Activated T-helper 1 cell treated with anti-CD3 and anti-CD28 coated beads, Interleukin-12 subunit alpha, Interleukin-12 subunit beta, Interleukin-2, Interleukin-4 antibody, amounts not matched to agents 30 ng/mL and 10 ng/mL and 1 ng/mL, durations not matched to agents 14 hours and 24 hours and 36 hours (primary cell): ENCODE data around the gene AP2A1. TPM values are rescaled to one million over a fixed set of nuclear protein-coding genes. Genes with fewer than 3 reads are reported as not detected.
"Not testable (repeated sequence)": the region's sequence is repeated elsewhere in the genome, so short reads cannot be mapped to it uniquely, and the experiment has no call there.

Source experiments
- DNase-seq: peaks from one replicate; pipeline ENCODE4 v3.0.0; 2021; ENCODE audit warnings: low spot score
- H3K27ac Mint-ChIP-seq: one replicate; pipeline ENCODE4 v1.8.0; 2021; ENCODE audit warnings: mild to moderate bottlenecking, mixed read lengths
- H3K27me3 Mint-ChIP-seq: one replicate; pipeline ENCODE4 v1.8.0; 2022; ENCODE audit warnings: mild to moderate bottlenecking, moderate library complexity, mixed read lengths; ENCODE audit not compliant: insufficient read depth
- H3K36me3 Mint-ChIP-seq: one replicate; pipeline ENCODE4 v1.8.0; 2021; ENCODE audit warnings: low read depth, mixed read lengths
- H3K4me1 Mint-ChIP-seq: one replicate; pipeline ENCODE4 v1.8.0; 2021; ENCODE audit warnings: low read depth, mixed read lengths
- H3K4me3 Mint-ChIP-seq: one replicate; pipeline ENCODE4 v1.8.0; 2021; ENCODE audit warnings: mild to moderate bottlenecking, moderate library complexity, mixed read lengths
- H3K9me3 Mint-ChIP-seq: one replicate; pipeline ENCODE4 v1.8.0; 2021; ENCODE audit warnings: mixed read lengths
- intact Hi-C: fragments of 100-400 bp; cut with micrococcal nuclease; formaldehyde crosslinking; loops from one replicate; pipeline ENCODE4 v1.15.1; 2024
- total RNA-seq: library from RNA; stranded (reverse); gene quantifications from 2 replicates; pipeline ENCODE4 v1.2.3, GENCODE V29; 2022

AP2A1 gene
- 61.1 and 63.6 TPM in 2 replicates for total RNA-seq

DNA sequence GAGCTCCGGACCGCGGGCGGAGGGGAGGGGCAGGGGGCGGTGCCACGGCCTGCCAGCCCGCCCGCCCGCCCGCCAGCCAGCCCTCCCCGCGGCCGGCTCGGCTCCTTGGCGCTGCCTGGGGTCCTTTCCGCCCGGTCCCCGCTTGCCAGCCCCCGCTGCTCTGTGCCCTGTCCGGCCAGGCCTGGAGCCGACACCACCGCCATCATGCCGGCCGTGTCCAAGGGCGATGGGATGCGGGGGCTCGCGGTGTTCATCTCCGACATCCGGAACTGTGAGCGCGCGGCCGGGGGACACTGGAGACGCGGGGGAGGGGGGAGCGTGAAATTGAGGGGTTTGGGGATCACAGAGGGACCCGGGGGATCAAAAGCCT is at the start of gene AP2A1:
AP2A1 (plus strand) TSS at position 72 of the 370 bp plus-strand sequence; CDS start at position 205, 133 bp downstream.
- H3K4me3 Mint-ChIP-seq, result peak within 1 kb of the TSS; percentile 97
- H3K4me1 Mint-ChIP-seq, result peaks cover 24% of the 10 kb centered on the region
- H3K9me3 Mint-ChIP-seq, result no peaks in the 10 kb centered on the region
- no peak for DNase-seq
- H3K27me3 Mint-ChIP-seq, result no peaks in the 10 kb centered on the region
- H3K27ac Mint-ChIP-seq, result peak within 1 kb of the TSS; percentile 91
- intact Hi-C loops, result loop anchor here (1.0 to 5.0 kb wide), 12 partner anchors 41 to 325 kb away; partner anchors contain the start of genes FUZ, MED25, RRAS and SLC17A7
- peaks cover 3% of the 10 kb centered on the region for H3K36me3 Mint-ChIP-seq

DNA sequence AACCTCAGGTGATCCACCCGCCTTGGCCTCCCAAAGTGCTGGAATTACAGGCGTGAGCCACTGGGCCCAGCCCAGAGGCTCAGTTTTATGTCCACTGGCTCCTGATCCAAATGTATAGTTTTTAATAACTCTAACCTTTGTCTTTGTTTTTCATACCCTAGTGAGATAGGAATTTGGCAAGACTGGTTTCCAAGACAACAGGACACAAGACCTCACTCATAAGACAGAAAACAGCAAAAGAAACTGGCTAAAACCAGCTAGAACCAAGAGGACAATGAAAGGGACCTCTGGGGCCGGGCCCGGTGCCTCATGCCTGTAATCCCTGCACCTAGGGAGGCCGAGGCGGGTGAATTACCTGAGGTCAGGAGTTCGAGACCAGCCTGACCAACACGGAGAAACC is 48.3 kb upstream of the AP2A1 start:
- Mint-ChIP-seq H3K4me1 (peaks cover 7% of the 10 kb centered on the region), H3K4me3 (no peak overlapping the region), H3K36me3 (peaks cover 5% of the 10 kb centered on the region), H3K27ac (no peak overlapping the region), H3K9me3 (no peaks in the 10 kb centered on the region), H3K27me3 (peaks cover 3% of the 10 kb centered on the region)
- intact Hi-C loops, result no loop called here
- no peak for DNase-seq

DNA sequence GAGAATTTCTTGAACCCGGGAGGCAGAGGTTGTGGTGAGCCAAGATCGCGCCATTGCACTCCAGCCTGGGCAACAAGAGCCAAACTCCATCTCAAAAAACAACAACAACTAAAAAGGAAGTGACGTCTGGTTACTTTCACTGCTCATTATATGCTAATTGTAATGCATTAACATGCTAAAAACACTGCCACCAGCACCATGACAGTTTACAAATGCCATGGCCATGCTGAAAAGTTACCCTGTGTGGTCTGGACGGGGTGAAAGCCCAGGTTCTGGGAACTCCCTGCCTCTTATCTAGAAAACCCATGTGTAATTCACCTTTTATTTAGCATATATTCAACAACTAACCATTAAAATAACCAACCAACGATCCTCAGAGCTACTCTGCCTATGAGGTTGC is 47.8 kb upstream of the AP2A1 start:
- Mint-ChIP-seq H3K4me1 (peaks cover 7% of the 10 kb centered on the region), H3K36me3 (peaks cover 5% of the 10 kb centered on the region), H3K9me3 (no peaks in the 10 kb centered on the region), H3K27me3 (peaks cover 3% of the 10 kb centered on the region), H3K4me3 (no peak overlapping the region), H3K27ac (no peak overlapping the region)
- intact Hi-C loops, result no loop called here
- no peak for DNase-seq

DNA sequence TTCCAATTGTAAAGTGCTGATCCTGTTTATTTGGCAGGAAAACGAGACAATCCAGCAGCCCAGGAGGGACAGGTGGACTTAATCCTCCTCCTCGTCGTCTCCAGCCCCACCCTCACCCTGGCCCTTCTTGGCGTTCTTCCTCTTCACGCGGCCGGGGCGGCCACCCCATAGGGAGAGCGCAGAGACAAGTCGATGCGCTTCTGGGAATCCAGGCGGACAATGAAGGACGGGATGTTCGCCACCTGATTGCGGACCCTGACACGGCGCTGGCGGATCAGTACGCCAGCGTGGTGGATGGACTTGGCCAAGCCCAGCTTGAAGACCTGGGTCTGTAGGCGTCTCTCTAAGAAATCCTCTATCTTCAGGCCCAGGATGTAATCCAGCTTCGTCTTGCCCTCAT is 47.4 kb upstream of the AP2A1 start:
- intact Hi-C loops, H3K9me3 Mint-ChIP-seq, H3K27me3 Mint-ChIP-seq, H3K4me3 Mint-ChIP-seq, DNase-seq, H3K27ac Mint-ChIP-seq, H3K4me1 Mint-ChIP-seq, H3K36me3 Mint-ChIP-seq: not testable (repeated sequence)

DNA sequence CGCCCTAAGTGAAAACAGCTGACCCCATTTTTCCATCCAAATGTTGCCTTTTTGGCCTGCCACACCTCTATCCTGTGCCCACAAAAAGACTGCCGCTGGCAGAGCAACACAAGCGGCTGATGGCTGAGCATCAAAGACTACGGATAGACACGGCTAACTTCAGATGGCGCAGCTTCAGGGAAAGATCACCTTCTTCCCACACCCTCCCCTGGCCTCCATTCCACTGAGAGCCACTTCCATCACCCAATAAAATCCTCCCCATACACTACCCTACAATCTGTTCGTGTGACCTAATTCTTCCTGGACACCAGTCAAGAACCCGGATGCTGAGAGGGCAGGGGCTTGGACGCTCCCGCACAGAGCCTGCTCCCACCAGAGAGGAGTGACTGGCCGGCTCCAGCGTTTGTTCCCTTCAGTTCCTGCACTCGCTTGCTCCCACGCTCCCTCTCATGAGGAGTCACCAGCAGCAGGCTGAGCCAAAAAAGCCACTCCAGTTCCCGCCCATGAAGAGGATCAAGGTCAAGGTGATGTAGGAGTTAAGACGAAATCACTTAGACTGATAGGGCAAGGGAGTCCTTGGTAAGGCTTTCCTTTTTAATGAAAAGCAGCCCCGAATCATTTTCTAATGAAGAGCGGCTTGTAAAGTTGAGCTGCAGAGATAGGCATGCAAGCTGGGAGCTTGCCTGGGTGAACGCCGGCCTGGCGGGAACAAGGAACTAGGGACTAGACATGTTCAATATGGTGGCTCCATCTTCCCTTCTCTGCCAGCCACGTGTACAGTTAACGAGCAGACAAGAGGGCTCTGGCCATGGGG is 39.4 kb upstream of the AP2A1 start:
- Mint-ChIP-seq H3K4me3 (no peak overlapping the region), H3K9me3 (no peaks in the 10 kb centered on the region), H3K36me3 (no peaks in the 10 kb centered on the region), H3K27ac (no peak overlapping the region), H3K27me3 (peaks cover 3% of the 10 kb centered on the region), H3K4me1 (no peaks in the 10 kb centered on the region)
- DNase-seq, result no peak
- intact Hi-C loops, result no loop called here

DNA sequence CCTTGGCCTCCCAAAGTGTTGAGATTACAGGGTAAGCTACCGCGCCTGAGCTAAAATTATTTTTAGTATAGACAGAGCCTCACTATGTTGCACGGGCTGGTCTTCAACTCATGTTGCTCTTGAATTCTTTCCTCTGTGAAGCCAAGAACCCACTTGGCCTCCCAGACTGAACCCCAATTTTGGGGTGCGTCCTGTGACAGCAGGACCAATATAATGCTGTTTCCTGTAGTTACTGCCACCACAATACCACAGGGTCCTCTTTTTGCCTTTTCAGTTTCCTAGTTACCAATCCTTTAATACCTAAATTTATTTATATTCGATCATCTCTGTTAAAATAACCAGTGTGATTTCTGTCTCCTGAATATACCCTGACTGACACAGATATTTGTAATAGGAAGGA is 36.6 kb upstream of the AP2A1 start:
- no peak for DNase-seq
- Mint-ChIP-seq H3K36me3 (no peaks in the 10 kb centered on the region), H3K4me1 (no peaks in the 10 kb centered on the region), H3K27me3 (no peaks in the 10 kb centered on the region), H3K9me3 (no peaks in the 10 kb centered on the region), H3K4me3 (no peak overlapping the region), H3K27ac (no peak overlapping the region)
- intact Hi-C loops, result no loop called here

DNA sequence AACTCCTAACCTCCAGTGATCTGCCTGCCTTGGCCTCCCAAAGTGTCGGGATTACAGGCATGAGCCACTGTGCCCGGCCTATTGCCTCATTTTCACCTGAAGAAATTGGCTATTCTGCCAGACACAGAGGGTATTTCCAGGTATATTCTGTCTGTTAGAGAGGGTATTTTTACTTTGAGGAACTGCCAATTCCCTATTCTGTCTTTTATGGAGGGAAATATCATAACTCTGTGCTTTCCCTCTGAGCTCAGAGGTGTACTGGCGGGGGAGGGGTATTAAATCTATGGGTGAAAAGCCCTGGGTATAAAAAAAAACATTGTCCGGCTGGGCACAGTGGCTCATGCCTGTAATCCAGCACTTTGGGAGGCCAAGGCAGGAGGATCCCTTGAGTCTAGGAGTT is 28.5 kb upstream of the AP2A1 start:
- Mint-ChIP-seq H3K4me1 (no peaks in the 10 kb centered on the region), H3K9me3 (no peaks in the 10 kb centered on the region), H3K4me3 (no peak overlapping the region), H3K36me3 (no peaks in the 10 kb centered on the region), H3K27me3 (no peaks in the 10 kb centered on the region), H3K27ac (no peak overlapping the region)
- intact Hi-C loops, result no loop called here
- no peak for DNase-seq

DNA sequence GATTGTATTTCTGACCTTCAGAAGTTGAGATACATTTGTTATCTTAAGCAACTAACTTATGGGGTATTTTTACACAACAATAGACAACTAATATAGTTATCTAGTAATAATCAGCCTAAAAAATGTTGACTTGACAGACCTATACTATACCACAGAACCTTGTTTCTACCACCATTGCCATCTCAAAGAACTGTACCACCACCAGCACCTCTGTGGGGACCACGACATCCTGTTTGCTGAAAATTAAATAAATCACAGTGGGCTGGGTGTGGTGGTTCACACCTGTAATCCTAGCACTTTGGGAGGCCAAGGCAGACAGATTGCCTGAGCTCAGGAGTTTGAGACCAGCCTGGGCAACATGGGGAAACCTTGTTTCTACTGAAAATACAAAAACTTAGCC is 27.7 kb upstream of the AP2A1 start:
- Mint-ChIP-seq H3K36me3 (no peaks in the 10 kb centered on the region), H3K4me1 (no peaks in the 10 kb centered on the region)

DNA sequence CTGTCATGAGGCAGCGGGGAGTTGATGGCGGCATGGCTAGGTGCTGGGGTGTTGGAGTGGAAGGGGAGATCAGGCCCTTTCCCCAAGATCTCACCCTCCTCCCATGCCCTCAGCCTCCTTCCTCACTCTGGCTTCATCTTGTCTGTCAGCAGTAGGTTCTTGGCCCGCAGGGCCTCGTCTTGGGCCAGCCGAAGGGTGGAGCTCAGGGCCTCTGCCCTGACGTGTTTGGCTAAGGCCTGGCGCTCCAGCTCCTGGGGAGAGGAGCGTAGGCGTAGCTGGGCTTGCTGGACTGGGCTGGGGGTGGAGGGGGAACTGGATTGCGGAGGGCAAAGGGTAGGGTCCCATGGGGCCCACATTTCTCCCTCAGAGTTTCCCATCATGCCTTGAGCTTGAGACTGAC is 26.9 kb upstream of the AP2A1 start:
- no peaks in the 10 kb centered on the region for H3K27me3 Mint-ChIP-seq
- no peaks in the 10 kb centered on the region for H3K4me1 Mint-ChIP-seq
- DNase-seq, result no peak
- intact Hi-C loops, result no loop called here
- no peaks in the 10 kb centered on the region for H3K9me3 Mint-ChIP-seq
- no peaks in the 10 kb centered on the region for H3K36me3 Mint-ChIP-seq
- H3K27ac Mint-ChIP-seq, result no peak overlapping the region
- no peak overlapping the region for H3K4me3 Mint-ChIP-seq

More for the DNA sequence above, 27.7 kb upstream of the AP2A1 start:
- no peak for DNase-seq
- intact Hi-C loops, result no loop called here
- Mint-ChIP-seq H3K27me3 (no peaks in the 10 kb centered on the region), H3K4me3 (no peak overlapping the region), H3K9me3 (no peaks in the 10 kb centered on the region), H3K27ac (no peak overlapping the region)

DNA sequence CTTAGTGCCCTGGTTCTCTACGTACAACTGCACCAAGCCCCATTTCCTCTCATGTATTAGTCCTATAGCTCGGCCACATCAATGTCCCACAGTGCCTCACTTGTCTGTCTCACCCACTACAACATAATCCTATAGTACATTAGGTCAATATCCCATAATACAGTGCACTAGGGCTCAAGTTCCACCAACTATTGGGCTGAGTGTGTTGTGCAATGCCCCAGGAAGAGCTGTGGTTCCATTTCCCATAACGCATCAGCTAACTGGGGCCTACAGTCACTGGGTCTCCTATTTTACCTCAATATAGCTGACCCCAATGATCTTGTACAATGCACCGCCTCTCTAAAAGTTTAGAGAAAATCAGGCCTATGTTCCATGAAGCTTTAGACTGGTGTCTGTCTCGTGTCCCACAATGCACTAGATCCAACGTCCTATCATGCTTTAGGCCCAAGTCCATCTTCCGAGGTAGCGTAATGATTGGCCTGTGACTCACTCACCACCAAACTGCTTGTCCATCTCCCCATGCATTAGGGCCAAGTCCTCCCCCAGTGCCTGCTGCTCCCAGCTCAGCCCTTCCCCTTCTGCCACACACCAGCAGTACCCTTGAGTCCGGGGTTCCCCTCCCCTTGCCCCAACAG is 25.5 kb upstream of the AP2A1 start:
- no peaks in the 10 kb centered on the region for H3K27me3 Mint-ChIP-seq
- H3K4me1 Mint-ChIP-seq, result no peaks in the 10 kb centered on the region
- no peak for DNase-seq
- no peak overlapping the region for H3K4me3 Mint-ChIP-seq
- H3K36me3 Mint-ChIP-seq, result no peaks in the 10 kb centered on the region
- intact Hi-C loops, result no loop called here
- H3K27ac Mint-ChIP-seq, result no peak overlapping the region
- no peaks in the 10 kb centered on the region for H3K9me3 Mint-ChIP-seq

DNA sequence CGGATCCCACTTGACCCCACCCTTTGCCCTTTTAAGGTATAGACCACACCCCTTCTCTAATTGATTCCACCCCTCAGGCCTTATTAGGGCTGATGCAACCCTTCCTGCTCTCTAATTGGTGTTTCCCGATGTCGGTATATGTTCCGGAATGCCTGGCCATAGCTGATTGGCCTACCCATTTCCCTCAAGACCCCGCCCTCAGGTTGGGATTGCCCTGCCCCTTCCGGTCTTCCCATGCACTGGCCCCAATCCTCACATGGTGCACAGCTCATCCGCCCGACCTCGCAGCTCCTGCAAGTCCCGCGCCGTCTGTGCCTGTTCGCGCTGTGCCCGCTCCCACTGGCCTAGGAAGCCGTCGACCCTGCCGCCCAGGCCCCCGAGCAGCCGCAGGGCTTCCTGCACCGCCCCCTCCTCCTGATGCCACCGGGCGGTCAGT is 21.8 kb upstream of the AP2A1 start:
- H3K27ac Mint-ChIP-seq, result no peak overlapping the region
- H3K9me3 Mint-ChIP-seq, result no peaks in the 10 kb centered on the region
- no peak overlapping the region for H3K4me3 Mint-ChIP-seq
- DNase-seq, result no peak
- H3K27me3 Mint-ChIP-seq, result peaks cover 3% of the 10 kb centered on the region
- intact Hi-C loops, result no loop called here
- no peaks in the 10 kb centered on the region for H3K36me3 Mint-ChIP-seq
- no peaks in the 10 kb centered on the region for H3K4me1 Mint-ChIP-seq

DNA sequence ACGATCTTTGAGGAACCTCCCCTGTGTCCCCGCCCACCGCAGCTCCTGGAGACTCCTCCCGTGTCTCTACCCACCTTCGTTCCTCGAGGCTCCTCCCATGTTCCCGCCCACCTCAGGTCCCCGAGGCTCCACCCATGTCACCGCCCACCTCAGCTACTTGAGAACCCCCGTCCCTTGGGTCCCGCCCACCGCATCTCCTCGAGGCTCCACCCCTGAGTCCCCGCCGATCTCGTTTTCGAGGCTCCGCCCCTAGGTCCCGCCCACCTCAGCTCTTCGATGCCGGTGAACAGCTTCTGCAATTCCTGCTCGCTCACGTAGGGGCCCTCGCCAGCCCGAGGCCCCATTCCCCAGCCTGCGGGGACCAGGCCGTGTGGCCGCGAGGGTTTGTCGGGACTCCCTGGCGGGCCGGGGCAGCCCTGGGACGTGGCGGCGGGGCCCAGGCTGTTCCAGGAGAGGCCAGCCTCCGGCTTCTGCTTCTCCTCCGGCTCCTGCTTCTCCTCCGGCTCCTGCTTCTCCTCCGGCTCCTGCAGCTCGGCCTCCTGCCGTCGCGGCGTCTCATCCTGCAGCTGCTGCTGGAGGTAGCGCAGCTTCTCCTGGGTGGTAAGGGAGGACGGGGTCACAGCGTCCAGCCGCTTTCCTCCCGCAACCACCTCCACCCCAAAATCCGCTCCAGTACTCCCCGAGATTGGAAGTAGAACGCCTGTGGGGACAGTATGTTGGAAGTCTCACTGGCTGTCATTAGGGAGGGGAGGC is 20.4 kb upstream of the AP2A1 start:
- no peak overlapping the region for H3K27ac Mint-ChIP-seq
- peak; percentile 3 for DNase-seq
- no peak overlapping the region for H3K4me3 Mint-ChIP-seq
- intact Hi-C loops, result no loop called here
- H3K9me3 Mint-ChIP-seq, result no peaks in the 10 kb centered on the region
- H3K27me3 Mint-ChIP-seq, result peaks cover 3% of the 10 kb centered on the region
- H3K36me3 Mint-ChIP-seq, result no peaks in the 10 kb centered on the region
- no peaks in the 10 kb centered on the region for H3K4me1 Mint-ChIP-seq
